H1 (cell line): Measurements from ENCODE around the gene KCNK13.

Experiments
- EP300 ChIP-seq, 2 experiments: IDR thresholded peaks; 1 replicate in 1 of 2; 2 replicates in 1 of 2; pipeline ENCODE4 v1.6.1; 2011 to 2012; ENCODE audit warnings: low read depth in 2 of 2, low read length in 2 of 2, mild to moderate bottlenecking in 2 of 2, borderline replicate concordance in 1 of 2, inconsistent platforms in 1 of 2, moderate library complexity in 1 of 2
- EZH2 ChIP-seq: fragments of 200-600 bp; sonication (generic); IDR thresholded peaks from 2 replicates; pipeline ENCODE4 v1.7.1; 2012; ENCODE audit warnings: low read depth, mild to moderate bottlenecking, moderate library complexity, low read length, inconsistent platforms; ENCODE audit not compliant: severe bottlenecking
- JUN ChIP-seq: IDR thresholded peaks from 2 replicates; pipeline ENCODE4 v1.6.1; 2011; ENCODE audit warnings: low read depth, mild to moderate bottlenecking, improper control_type of control experiment, low read length
- POLR2A ChIP-seq, 2 experiments: IDR thresholded peaks; 1 replicate in 1 of 2; 2 replicates in 1 of 2; pipeline ENCODE4 v1.6.1; 2011; ENCODE audit warnings: low read depth in 2 of 2, low read length in 2 of 2, mild to moderate bottlenecking in 2 of 2; ENCODE audit errors: control extremely low read depth in 1 of 2
- POLR2AphosphoS5 ChIP-seq: IDR thresholded peaks from 2 replicates; pipeline ENCODE4 v1.6.1; 2011; ENCODE audit warnings: low read depth, low read length
- TF ChIP-seq, protein P1 (sequence below), 3 experiments: IDR thresholded peaks; 1 replicate in 2 of 3; 2 replicates in 1 of 3; pipeline versions ENCODE4 v1.5.1 to v1.6.1; 2011; ENCODE audit warnings: low read length in 3 of 3, mild to moderate bottlenecking in 3 of 3, inconsistent platforms in 2 of 3, low read depth in 1 of 3, moderate library complexity in 1 of 3; ENCODE audit not compliant: insufficient read depth in 1 of 3; ENCODE audit errors: control extremely low read depth in 1 of 3
- TF ChIP-seq, protein P2 (sequence below): IDR thresholded peaks from 2 replicates; pipeline ENCODE4 v1.6.1; 2011; ENCODE audit warnings: low read depth, mild to moderate bottlenecking, low read length; ENCODE audit not compliant: insufficient read depth
- TF ChIP-seq, protein P3 (sequence below): IDR thresholded peaks from 2 replicates; pipeline ENCODE4 v1.6.1; 2012; ENCODE audit warnings: inconsistent platforms

DNA sequence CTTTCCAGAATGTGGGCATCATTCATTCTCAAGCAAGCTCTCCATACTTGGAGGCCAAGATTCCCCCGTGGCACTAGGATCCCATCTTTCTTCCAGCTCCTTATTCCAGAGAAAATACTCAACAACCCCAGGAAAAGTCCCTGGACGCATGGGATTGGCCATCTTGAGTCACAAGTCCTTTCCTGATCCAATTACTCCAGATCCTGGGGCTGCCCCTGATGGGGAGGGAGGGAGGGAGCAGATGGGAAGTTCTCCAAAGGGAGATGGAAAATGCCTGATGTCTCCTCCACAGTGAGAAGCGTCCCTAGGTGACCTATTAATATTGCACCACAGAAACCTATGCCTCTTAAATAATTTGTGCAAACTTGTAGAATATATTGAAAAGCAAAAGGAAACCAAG lies 12.4 kb upstream of the KCNK13 start:
- TF ChIP-seq, protein P1, sequence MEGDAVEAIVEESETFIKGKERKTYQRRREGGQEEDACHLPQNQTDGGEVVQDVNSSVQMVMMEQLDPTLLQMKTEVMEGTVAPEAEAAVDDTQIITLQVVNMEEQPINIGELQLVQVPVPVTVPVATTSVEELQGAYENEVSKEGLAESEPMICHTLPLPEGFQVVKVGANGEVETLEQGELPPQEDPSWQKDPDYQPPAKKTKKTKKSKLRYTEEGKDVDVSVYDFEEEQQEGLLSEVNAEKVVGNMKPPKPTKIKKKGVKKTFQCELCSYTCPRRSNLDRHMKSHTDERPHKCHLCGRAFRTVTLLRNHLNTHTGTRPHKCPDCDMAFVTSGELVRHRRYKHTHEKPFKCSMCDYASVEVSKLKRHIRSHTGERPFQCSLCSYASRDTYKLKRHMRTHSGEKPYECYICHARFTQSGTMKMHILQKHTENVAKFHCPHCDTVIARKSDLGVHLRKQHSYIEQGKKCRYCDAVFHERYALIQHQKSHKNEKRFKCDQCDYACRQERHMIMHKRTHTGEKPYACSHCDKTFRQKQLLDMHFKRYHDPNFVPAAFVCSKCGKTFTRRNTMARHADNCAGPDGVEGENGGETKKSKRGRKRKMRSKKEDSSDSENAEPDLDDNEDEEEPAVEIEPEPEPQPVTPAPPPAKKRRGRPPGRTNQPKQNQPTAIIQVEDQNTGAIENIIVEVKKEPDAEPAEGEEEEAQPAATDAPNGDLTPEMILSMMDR (IDR thresholded peaks at IDR 0.05; ENCODE audit: control extremely low read depth in 1 of 3, insufficient read depth in 1 of 3, low read depth in 1 of 3, low read length in 3 of 3), result no peak
- no peak for TF ChIP-seq EP300 (IDR thresholded peaks at IDR 0.05; ENCODE audit: borderline replicate concordance in 1 of 2, low read depth in 2 of 2, low read length in 2 of 2)
- TF ChIP-seq, protein P2, sequence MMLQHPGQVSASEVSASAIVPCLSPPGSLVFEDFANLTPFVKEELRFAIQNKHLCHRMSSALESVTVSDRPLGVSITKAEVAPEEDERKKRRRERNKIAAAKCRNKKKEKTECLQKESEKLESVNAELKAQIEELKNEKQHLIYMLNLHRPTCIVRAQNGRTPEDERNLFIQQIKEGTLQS, result no peak
- TF ChIP-seq EZH2, result no peak
- TF ChIP-seq JUN, result no peak
- TF ChIP-seq, protein P3, sequence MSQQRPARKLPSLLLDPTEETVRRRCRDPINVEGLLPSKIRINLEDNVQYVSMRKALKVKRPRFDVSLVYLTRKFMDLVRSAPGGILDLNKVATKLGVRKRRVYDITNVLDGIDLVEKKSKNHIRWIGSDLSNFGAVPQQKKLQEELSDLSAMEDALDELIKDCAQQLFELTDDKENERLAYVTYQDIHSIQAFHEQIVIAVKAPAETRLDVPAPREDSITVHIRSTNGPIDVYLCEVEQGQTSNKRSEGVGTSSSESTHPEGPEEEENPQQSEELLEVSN, result no peak
- TF ChIP-seq POLR2A (IDR thresholded peaks at IDR 0.05; ENCODE audit: control extremely low read depth in 1 of 2, low read depth in 2 of 2, low read length in 2 of 2), result no peak
- TF ChIP-seq POLR2AphosphoS5, result no peak
